Fibroblast of lung (primary cell): ENCODE results near the gene SLIT1.

Experiments used
- EZH2 ChIP-seq: IDR thresholded peaks from 2 replicates; pipeline ENCODE4 v1.5.1; 2012; ENCODE audit warnings: low read length, control low read depth, mild to moderate bottlenecking; ENCODE audit errors: missing control alignments
- TF ChIP-seq, protein P1 (sequence below), 2 donors: IDR thresholded peaks in 1 of 2; conservative IDR thresholded peaks in 1 of 2; 1 replicate in 1 of 2; 2 replicates in 1 of 2; pipeline ENCODE4 v1.5.1; 2011 to 2012; ENCODE audit warnings: low read length in 2 of 2, control low read depth in 1 of 2, inconsistent platforms in 1 of 2, low read depth in 1 of 2, mild to moderate bottlenecking in 1 of 2

DNA sequence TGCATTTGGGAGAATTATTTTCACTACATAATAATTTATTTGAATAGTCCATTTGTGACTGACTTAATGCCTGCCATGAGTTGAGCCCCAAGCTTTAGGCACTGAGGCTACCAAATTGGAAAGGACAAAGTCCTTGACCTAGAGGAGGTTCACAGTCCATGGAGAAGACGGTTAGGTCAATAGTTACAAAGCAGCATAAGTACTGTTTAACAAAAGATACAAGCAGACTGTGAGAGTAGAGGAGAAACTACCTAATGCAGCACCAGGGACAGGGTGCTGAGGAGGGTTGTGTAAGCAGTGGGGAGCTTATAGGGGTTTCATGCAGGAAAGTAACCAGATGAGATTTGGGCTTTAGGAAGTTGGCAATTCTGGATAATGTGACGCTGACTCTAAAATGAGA lies 214.4 kb downstream of the SLIT1 start:
- TF ChIP-seq, protein P1, sequence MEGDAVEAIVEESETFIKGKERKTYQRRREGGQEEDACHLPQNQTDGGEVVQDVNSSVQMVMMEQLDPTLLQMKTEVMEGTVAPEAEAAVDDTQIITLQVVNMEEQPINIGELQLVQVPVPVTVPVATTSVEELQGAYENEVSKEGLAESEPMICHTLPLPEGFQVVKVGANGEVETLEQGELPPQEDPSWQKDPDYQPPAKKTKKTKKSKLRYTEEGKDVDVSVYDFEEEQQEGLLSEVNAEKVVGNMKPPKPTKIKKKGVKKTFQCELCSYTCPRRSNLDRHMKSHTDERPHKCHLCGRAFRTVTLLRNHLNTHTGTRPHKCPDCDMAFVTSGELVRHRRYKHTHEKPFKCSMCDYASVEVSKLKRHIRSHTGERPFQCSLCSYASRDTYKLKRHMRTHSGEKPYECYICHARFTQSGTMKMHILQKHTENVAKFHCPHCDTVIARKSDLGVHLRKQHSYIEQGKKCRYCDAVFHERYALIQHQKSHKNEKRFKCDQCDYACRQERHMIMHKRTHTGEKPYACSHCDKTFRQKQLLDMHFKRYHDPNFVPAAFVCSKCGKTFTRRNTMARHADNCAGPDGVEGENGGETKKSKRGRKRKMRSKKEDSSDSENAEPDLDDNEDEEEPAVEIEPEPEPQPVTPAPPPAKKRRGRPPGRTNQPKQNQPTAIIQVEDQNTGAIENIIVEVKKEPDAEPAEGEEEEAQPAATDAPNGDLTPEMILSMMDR (conservative IDR thresholded peaks at IDR 0.05 in 1 of 2, IDR thresholded peaks at IDR 0.05 in 1 of 2; ENCODE audit: low read depth in 1 of 2, low read length in 2 of 2), result no peak
- TF ChIP-seq EZH2, result no peak
